A549 treated with CpdA at 1 μM for 4 hours (cell line): Measurements from ENCODE around the gene IFNAR2. TPM values are rescaled to one million over a fixed set of nuclear protein-coding genes. Genes with fewer than 3 reads are reported as not detected.

ENCODE experiments used
- total RNA-seq: library from RNA; stranded (reverse); fragments of 200-300 nt; extraction: Qiagen RNA extraction; gene quantifications from 5 replicates; pipeline ENCODE4 v1.2.3, GENCODE V29; 2022; ENCODE audit warnings: low read depth

The IFNAR2 gene
- total RNA-seq, result 13.9 to 19.8 TPM (median 16.9 TPM) in 5 replicates

DNA sequence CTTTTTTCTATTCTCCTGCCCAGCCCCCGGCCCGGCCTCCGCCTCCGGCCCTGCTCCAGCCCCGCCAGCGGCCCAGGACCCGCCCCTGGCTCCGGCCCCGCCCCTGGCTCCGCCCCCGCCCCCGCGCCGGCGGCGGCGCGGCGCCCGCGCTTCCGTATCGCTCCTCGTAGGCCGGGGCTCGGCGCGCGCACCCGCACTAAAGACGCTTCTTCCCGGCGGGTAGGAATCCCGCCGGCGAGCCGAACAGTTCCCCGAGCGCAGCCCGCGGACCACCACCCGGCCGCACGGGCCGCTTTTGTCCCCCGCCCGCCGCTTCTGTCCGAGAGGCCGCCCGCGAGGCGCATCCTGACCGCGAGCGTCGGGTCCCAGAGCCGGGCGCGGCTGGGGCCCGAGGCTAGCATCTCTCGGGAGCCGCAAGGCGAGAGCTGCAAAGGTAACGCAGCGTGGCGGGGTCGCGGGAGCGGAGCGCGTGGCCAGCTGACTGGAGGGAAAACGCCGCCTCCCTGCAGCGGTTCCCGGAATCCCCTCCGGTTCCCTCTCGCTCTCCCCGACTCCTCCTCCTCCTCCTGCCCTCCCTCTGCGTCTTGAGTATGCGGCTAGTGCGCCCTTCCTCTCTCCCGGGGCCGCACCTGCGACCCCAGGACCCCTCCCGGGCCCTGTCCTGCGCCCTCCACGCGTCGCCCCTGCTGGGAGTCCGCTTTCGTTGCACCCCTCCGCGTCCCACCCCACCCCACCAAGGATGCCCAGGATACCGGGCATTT lies at the start of gene IFNAR2:
Gene IFNAR2, plus strand, starts transcription at position 155 of the 761 bp plus-strand sequence. CDS start 11,985 bp downstream, outside the sequence.

DNA sequence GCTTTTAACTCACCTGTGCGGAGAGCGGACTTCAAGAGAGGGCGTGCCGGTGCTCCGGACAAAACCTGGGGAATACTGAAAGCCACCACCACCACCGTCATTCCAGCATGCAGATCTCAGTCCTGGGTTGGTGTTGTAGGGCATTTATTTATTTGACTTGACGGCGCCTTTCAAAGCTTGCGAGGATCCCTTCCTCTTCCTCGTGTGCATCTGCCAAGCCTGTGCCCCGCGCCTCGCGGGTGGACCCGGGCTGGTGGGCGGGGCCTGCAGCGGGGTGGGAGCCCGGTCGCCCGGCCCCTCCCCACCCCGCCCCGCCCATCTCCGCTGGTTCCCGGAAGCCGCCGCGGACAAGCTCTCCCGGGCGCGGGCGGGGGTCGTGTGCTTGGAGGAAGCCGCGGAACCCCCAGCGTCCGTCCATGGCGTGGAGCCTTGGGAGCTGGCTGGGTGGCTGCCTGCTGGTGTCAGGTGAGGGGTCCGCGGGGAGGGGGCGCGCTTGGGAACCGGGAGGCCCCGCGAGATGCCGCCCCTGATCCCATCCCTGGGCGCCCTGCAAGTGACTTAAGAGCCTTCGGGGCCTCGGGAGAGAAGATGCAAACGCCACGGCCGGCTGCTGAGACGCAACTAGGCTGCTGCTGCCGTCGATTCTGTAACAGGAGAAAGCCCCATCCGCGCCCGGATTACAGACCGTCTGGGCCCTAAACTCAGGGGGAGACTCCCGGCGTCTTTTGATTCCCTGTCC lies 36.5 kb downstream of the IFNAR2 start, which contains the start of gene IL10RB:
Gene IL10RB, plus strand, starts transcription at position 318 of the 739 bp plus-strand sequence. Its CDS starts 99 bp downstream, at position 417.

Other genes starting within 250 kb of the IFNAR2 start
- gene OLIG2, start 204.0 kb upstream of the IFNAR2 start, total RNA-seq, result not detected in 5 replicates
- gene OLIG1, start 159.8 kb upstream of the IFNAR2 start, total RNA-seq, result 0.08 TPM in 1 of 5 replicates, not detected in the others
- 15.9 to 21.8 TPM (median 19.6 TPM) in 5 replicates for gene IL10RB, start 36.4 kb downstream of the IFNAR2 start, total RNA-seq
- 14.5 to 32.2 TPM (median 16.5 TPM) in 5 replicates for gene IFNAR1, start 95.0 kb downstream of the IFNAR2 start, total RNA-seq
- gene IFNGR2, start 173.5 kb downstream of the IFNAR2 start, total RNA-seq, result 50.7 to 63.2 TPM (median 57.1 TPM) in 5 replicates